SK-MEL-5 (cell line): ENCODE results near the gene SLC25A52. TPM values are rescaled to one million over a fixed set of nuclear protein-coding genes. Genes with fewer than 3 reads are reported as not detected.
"Not testable (repeated sequence)": the region's sequence is repeated elsewhere in the genome, so short reads cannot be mapped to it uniquely, and the experiment has no call there.

ENCODE experiments used
- DNase-seq: peaks from one replicate; pipeline ENCODE4 v3.0.0-alpha.2; 2016; ENCODE audit warnings: low read depth, low spot score
- in situ Hi-C: cut with HindIII; loops from 2 replicates; pipeline ENCODE4 v1.10.0; 2016; ENCODE audit warnings: low sequenced_read_pairs, high pct_unique_total_duplicates, low pct_unique_long_range_greater_than_20kb
- total RNA-seq: library from RNA; depleted of rRNA; stranded (reverse); fragments of >200 nt; shearing (Covaris generic); gene quantifications from 2 replicates; pipeline ENCODE4 v1.2.3, GENCODE V29; 2014

Gene SLC25A52
- total RNA-seq, 1 experiment from 2014 or later, result not detected

- DNase-seq, result no peak
- in situ Hi-C loops, result no loop called here
Observed at GRCh38 chr18:31746396-31746795, 14.3 kb downstream of the SLC25A52 start.

DNA sequence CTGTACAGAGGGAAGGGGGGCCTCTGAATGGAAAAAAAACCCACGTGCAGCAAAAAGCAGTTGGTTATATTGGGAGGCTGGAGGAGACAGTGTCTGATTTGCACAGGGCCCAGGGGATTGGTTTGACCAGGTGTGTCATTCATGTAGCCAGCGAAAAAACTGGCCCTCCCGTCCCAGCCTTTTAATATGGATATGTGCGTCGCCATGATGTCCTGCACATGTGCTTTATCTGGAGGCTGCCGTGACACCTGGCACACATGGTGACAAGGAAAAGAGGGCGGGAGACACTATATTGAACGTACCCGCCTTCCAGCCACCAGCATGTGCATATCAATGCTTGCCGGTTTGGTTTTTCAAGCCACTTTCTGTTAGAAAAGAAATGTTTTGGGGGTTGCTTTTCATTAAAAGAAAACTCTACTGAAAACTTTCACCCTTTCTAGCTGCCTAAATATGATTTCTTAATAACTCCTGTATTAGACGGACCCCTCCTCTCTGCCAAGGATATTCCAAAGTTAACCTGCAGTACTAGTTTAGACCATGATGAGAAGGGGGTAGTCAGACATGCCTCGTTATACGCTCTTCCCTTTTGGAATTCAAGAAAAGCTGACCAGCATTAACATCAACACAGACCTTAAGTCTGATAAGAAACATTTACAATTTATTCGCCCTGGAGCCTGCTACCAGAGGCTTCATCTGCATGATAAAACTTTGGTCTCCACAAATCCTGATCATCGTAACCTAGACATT is 16.2 kb downstream of the SLC25A52 start:
- DNase-seq, result no peak
- in situ Hi-C loops, result no loop called here

- in situ Hi-C loops, DNase-seq: not testable (repeated sequence)
Observed at GRCh38 chr18:31743600-31743999, 17.1 kb downstream of the SLC25A52 start.

DNA sequence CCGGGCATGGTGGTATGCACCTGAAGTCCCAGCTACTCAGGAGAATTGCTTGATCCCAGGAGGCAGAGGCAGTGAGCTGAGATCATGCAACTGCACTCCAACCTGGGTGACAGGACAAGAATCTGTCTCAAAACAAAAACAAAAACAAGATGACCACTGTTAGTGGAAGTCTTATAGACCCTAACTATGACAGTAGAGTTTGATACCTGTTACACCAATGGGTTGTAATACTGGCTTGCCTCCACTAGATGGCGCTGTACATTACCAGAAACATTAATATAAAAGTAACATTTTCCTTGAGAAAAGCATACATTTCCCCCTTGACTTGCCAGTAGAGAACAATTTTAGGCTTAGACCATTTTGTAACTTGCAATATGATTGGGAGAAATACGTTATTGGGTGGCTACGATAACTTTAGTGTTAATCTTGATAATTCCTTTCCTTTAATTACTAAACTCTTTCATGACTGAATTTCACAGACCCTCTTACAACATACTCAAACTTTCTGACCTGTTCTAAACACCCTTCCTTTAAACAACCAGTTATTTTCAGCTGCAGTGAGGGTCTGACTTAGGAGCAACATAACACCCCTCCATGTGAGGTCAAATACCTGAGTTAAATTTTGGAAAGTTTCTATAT is 19.5 kb downstream of the SLC25A52 start:
- in situ Hi-C loops, result no loop called here
- DNase-seq, result peak; percentile 59

DNA sequence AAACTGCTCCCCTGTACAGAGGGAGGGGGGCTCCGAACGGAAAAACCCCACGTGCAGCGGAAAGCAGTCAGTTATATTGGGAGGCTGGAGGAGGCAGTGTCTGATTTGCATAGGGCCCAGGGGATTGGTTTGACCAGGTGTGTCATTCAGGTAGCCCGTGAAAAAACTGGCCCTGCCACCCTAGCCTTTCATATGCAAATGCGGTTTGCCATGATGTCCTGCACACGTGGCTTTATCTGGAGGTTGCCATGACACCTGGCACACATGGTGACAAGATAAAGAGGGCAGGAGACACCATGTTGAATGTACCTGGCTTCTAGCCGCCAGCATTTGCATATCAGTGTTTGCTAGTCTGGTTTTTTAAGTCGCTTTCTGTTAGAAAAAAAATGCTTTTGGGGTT is 20.5 kb downstream of the SLC25A52 start:
- in situ Hi-C loops, result no loop called here
- DNase-seq, result no peak

DNA sequence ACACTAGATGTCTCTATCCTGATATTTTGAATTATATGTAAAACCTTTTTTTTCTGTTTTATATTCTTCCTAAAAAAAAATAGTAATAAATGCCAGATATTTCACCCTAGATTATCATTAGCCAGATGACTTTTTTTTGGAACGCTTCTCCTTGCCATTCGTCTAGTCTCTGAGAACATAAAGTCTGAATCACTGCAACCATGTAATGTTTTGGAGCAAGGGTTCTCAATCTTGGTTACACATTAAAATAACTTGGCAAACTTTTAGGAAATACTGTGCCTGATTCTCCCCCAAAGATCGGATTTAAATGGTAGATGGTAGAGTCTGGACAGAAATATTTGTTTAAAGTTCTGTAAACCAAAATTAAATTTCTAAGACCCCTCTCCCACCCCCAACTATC is 21.0 kb downstream of the SLC25A52 start:
- no peak for DNase-seq
- in situ Hi-C loops, result no loop called here

- in situ Hi-C loops, result no loop called here
- DNase-seq, result no peak
Observed at GRCh38 chr18:31738460-31739407, 21.9 kb downstream of the SLC25A52 start.

DNA sequence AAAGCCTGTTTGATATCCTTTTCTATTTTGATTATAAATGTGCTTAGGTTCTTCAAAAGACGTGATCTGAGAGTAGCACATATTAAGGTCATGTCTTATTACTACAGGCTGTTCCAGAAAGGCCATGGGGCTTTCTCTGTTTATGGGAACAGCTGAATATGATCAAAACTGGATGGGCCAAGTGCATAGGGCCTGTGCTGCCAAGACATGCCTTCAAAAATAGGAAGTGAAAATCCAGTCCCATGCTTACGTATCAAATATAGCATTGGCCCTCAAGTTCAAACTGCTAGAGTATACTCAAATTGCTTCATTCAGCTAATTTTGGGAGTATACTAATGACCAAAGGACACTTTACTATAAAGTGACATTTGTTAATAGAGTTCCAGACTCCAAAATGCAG is 24.1 kb downstream of the SLC25A52 start:
- DNase-seq, result no peak
- in situ Hi-C loops, result no loop called here

DNA sequence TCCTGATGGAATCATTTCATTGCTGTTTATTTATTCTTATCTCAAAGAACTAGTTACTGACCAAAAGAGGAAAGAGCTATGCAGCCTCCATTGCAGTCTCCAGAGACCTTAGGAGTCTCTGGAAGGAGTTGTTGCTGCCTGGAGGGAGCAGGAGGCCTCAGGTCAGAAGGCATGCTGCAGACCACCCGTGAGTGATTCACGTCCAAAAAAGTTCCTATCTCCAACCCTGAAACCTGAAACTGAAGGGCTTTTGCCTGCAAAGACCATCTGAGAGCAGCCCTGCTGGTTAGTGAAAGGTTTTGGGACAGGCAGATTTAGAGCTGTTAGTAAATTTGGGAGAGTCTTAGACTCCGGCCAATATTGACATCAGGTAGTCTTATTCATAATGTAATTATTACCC is 29.1 kb downstream of the SLC25A52 start:
- DNase-seq, result no peak
- in situ Hi-C loops, result no loop called here

DNA sequence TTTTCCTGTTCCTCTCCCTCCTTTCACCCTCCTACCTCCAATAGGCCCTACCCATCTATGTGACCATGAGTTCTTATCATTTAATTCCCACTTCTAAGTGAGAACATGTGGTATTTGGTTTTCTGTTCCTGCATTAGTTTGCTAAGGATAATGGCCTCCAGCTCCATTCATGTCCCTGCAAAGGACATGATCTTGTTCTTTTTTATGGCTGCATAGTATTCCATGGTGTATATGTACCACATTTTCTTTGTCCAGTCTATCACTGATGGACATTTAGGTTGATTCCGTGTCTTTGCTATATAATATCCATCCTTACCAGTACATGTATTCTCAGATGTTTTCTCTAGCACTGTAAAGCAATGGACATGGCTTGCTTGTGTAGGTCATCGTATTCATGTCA is 31.5 kb downstream of the SLC25A52 start:
- in situ Hi-C loops, DNase-seq: not testable (repeated sequence)

- DNase-seq, result no peak
- in situ Hi-C loops, result no loop called here
Observed at GRCh38 chr18:31723990-31724711, 36.5 kb downstream of the SLC25A52 start.

GRCh38 chr18:31723639-31723989 is 37.1 kb downstream of the SLC25A52 start:
- no peak for DNase-seq
- in situ Hi-C loops, result no loop called here

GRCh38 chr18:31722369-31722957 is 38.2 kb downstream of the SLC25A52 start:
- in situ Hi-C loops, result no loop called here

DNA sequence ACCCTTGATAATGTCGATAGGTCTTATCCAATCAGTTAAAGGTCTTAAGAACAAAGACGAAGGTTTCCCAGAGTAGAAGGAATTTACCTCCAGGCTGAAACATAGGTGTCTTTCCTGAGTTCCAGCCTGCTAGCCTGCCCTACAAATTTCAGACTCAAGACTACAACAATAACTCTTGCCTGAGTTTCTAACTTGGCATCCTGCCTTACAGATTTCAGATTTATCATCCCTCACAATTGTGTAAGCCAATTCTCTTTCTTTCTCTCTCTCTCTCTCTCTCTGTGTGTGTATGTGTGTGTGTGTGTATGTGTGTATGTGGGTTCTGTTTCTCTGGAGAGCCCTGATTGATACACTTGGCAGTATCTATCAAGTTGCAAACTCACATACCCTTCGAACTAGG is 39.1 kb downstream of the SLC25A52 start:
- DNase-seq, result no peak
- in situ Hi-C loops, result no loop called here

More at GRCh38 chr18:31722369-31722957, 38.2 kb downstream of the SLC25A52 start:
- peak; percentile 92 for DNase-seq

GRCh38 chr18:31720867-31721266 is 39.8 kb downstream of the SLC25A52 start:
- DNase-seq, result no peak
- in situ Hi-C loops, result no loop called here

GRCh38 chr18:31719363-31720006 is 41.2 kb downstream of the SLC25A52 start:
- DNase-seq, result no peak
- in situ Hi-C loops, result no loop called here

DNA sequence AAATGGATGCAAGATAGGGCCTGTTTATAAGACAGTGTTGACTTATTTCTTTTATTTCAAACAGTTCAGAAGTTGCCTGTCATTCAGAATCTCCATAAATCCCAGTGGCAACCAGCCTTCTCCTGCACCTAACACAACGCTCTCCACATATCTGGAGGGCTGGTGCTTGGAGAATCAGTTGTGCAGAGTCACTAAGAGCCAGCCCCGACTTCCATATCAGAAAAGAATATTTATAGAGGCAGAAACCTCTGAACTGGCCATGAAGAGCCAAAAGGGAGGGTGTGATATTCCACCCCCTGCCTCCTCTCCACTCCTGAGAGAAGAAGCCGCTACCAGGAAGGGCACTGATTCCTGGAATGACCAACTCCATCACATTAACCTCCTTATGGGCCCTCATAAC is 42.3 kb downstream of the SLC25A52 start:
- in situ Hi-C loops, result no loop called here
- no peak for DNase-seq
